HepG2 (cell line): ENCODE data around the gene TPTE2. TPM values are rescaled to one million over a fixed set of nuclear protein-coding genes. Genes with fewer than 3 reads are reported as not detected.

Experiments
- ATAC-seq: fragments of 200-7000 bp; cut with Tn5 transposase; 3 replicates; pipeline ENCODE4 v1.9.1; 2020; ENCODE audit warnings: mild to moderate bottlenecking, moderate library complexity
- BruUV-seq: library from RNA; stranded (reverse); fragments of 400-500 nt; replicated peaks from 2 replicates; lab custom pipeline; 2021; lab: Mats Ljungman, UMichigan
- CTCF ChIA-PET: fragments of 300-600 bp; formaldehyde crosslinking; extraction: SDS; loops from one replicate; lab custom pipeline; 2021; ENCODE audit warnings: low total read pairs, inconsistent platforms, low intra/inter-chr PET ratio; lab: Yijun Ruan, JAX
- POLR2A ChIA-PET: fragments of 350-600 bp; sonication (Branson Sonifier 250); formaldehyde crosslinking; loops from one replicate; lab custom pipeline; 2020; ENCODE audit warnings: antibody characterized with exemption, inconsistent platforms; lab: Yijun Ruan, JAX
- DNase-seq: peaks from one replicate; pipeline ENCODE4 v3.0.0-alpha.2; 2015; ENCODE audit warnings: low spot score
- FAIRE-seq: peaks from 3 replicates; lab custom pipeline; 2011; peaks lifted over from hg19 to GRCh38; lab: Jason Lieb, UNC
- H2AFZ ChIP-seq: one replicate; pipeline ENCODE4 v1.6.1; 2011; ENCODE audit warnings: low read length, inconsistent platforms
- H3K27ac ChIP-seq: fragments of 300-600 bp; 3 replicates; pipeline ENCODE4 v1.8.0; 2011; ENCODE audit warnings: mixed run types, mild to moderate bottlenecking, mixed read lengths, low read length, inconsistent platforms; ENCODE audit not compliant: insufficient read depth; ENCODE audit errors: extremely low read length
- H3K27me3 ChIP-seq, 2 experiments: fragments of 200-600 bp in 1 of 2; 2 replicates in 1 of 2; 3 replicates in 1 of 2; pipeline versions ENCODE4 v1.6.0 to v1.8.0; 2011; ENCODE audit warnings: low read length in 2 of 2, mild to moderate bottlenecking in 2 of 2, moderate library complexity in 2 of 2, inconsistent platforms in 1 of 2; ENCODE audit not compliant: insufficient read depth in 2 of 2, control insufficient read depth in 1 of 2
- H3K36me3 ChIP-seq, 2 experiments: fragments of 200-600 bp in 1 of 2; replicated peaks in 1 of 2; 2 replicates in 1 of 2; 3 replicates in 1 of 2; pipeline versions ENCODE4 v1.5.1 to v1.8.0; 2011; ENCODE audit warnings: low read length in 2 of 2, inconsistent platforms in 1 of 2; ENCODE audit not compliant: insufficient read depth in 2 of 2, control insufficient read depth in 1 of 2
- H3K4me1 ChIP-seq: 2 replicates; pipeline ENCODE4 v1.5.1; 2012; ENCODE audit warnings: low read length, inconsistent platforms; ENCODE audit not compliant: insufficient read depth
- H3K4me2 ChIP-seq: 2 replicates; pipeline ENCODE4 v1.6.0; 2011; ENCODE audit warnings: low read depth, low read length, inconsistent platforms
- H3K4me3 ChIP-seq, 3 experiments: fragments of 200-600 bp in 1 of 3; sonication (generic), shearing (Covaris generic) in 1 of 3; replicated peaks in 1 of 3; 2 replicates each; pipeline ENCODE4 v1.5.1; 2011 to 2016; ENCODE audit warnings: low read length in 3 of 3, inconsistent platforms in 2 of 3, low read depth in 2 of 3, mild to moderate bottlenecking in 2 of 3, control low read depth in 1 of 3, mixed read lengths in 1 of 3; ENCODE audit not compliant: insufficient read depth in 1 of 3
- H3K79me2 ChIP-seq: one replicate; pipeline ENCODE4 v1.6.1; 2011; ENCODE audit warnings: low read length, inconsistent platforms; ENCODE audit not compliant: insufficient read depth
- H3K9ac ChIP-seq: 2 replicates; pipeline ENCODE4 v1.6.0; 2011; ENCODE audit warnings: mild to moderate bottlenecking, low read depth, low read length, inconsistent platforms; ENCODE audit not compliant: insufficient read depth
- H3K9me3 ChIP-seq: 2 replicates; pipeline ENCODE4 v1.5.1; 2012; ENCODE audit warnings: mild to moderate bottlenecking, low read length
- H4K20me1 ChIP-seq: 2 replicates; pipeline ENCODE4 v1.6.0; 2011; ENCODE audit warnings: inconsistent platforms, mild to moderate bottlenecking, low read length, moderate library complexity; ENCODE audit not compliant: insufficient read depth
- CEBPB ChIP-seq: IDR thresholded peaks from 2 replicates; pipeline ENCODE4 v1.6.1; 2011; ENCODE audit warnings: low read depth, low read length, improper control_type of control experiment, borderline replicate concordance
- KDM4B ChIP-seq: sonication (generic); formaldehyde crosslinking; IDR thresholded peaks from 2 replicates; pipeline ENCODE4 v1.4.0; 2020; ENCODE audit warnings: missing genetic modification reagents
- REXO4 ChIP-seq: sonication (generic); formaldehyde crosslinking; IDR thresholded peaks from 2 replicates; pipeline ENCODE4 v1.8.0; 2022; ENCODE audit warnings: missing genetic modification reagents, mild to moderate bottlenecking, borderline replicate concordance
- ZBED4 ChIP-seq: sonication (generic); formaldehyde crosslinking; IDR thresholded peaks from 2 replicates; pipeline ENCODE4 v1.4.0; 2020; ENCODE audit warnings: missing genetic modification reagents, borderline replicate concordance
- ZNF704 ChIP-seq: sonication (generic); formaldehyde crosslinking; IDR thresholded peaks from 2 replicates; pipeline ENCODE4 v1.8.1; 2023; ENCODE audit warnings: mild to moderate bottlenecking, inconsistent platforms, moderate library complexity, missing genetic modification reagents, borderline replicate concordance
- WGBS: methylation state at CpG from one replicate; pipeline ENCODE4 v1.1.6; 2017; ENCODE audit warnings: low lambda C conversion rate; 5-methylcytosine and 5-hydroxymethylcytosine counted together
- in situ Hi-C: cut with HindIII; loops from 2 replicates; pipeline ENCODE4 v1.10.0; 2017; ENCODE audit warnings: low pct_unique_long_range_greater_than_20kb; ENCODE audit not compliant: extremely low pct_ligation_motif_present
- intact Hi-C: fragments of 100-400 bp; cut with micrococcal nuclease; formaldehyde crosslinking; loops from one replicate; pipeline ENCODE4 v1.10.0; 2022; ENCODE audit not compliant: unreplicated experiment
- polyA plus RNA-seq, 8 experiments: library from polyadenylated mRNA; depleted of rRNA in 3 of 8; stranded (reverse) in 7 of 8; unstranded in 1 of 8; fragments of >200 nt; fragmentation: Illumina TruSeq in 4 of 8; extraction: Trizol in 4 of 8; gene quantifications; 2 replicates each; pipeline versions ENCODE4 v1.2.1 to v1.2.3, GENCODE V29; 2011 to 2016; ENCODE audit warnings: low read depth in 4 of 8, missing spikeins in 1 of 8, mixed read lengths in 1 of 8; ENCODE audit not compliant: insufficient read depth in 1 of 8
- total RNA-seq, 5 experiments: library from RNA; depleted of rRNA; stranded (reverse); fragments of >200 nt; fragmentation: Illumina TruSeq; extraction: Trizol; gene quantifications; 2 replicates each; pipeline ENCODE4 v1.2.3, GENCODE V29; 2016; ENCODE audit warnings: low read depth in 1 of 5

The TPTE2 gene
- total and polyA plus RNA-seq, 2 of the 13 experiments (the other 11 are each of a cell fraction or from before 2014, with no cell fraction given) = 0.07 TPM; not detected in 1

GRCh38 chr13:19607523-19608078 is 46.3 kb upstream of the TPTE2 start (continued):
- no peak for TF ChIP-seq ZBED4 (CRISPR knock-in tag)
- TF ChIP-seq KDM4B = no peak
- no peak for TF ChIP-seq CEBPB

- H3K36me3 ChIP-seq = peaks cover 14 to 31% of the 10 kb centered on the region in 2 experiments
- no TSS peak for BruUV-seq
- DNase-seq (no peak), FAIRE-seq (no peak), ATAC-seq (no peak)
- no peaks in the 10 kb centered on the region; the same call in 1 of the 2 replicates for H4K20me1 ChIP-seq
- H3K9ac ChIP-seq = no peak overlapping the region
- POLR2A ChIA-PET = no interaction called here
- CTCF ChIA-PET = no interaction called here
- H3K9me3 ChIP-seq = peaks cover 14% of the 10 kb centered on the region
- H3K79me2 ChIP-seq = peaks cover 83% of the 10 kb centered on the region
- peaks cover 22% of the 10 kb centered on the region for H3K4me1 ChIP-seq
- H3K4me2 ChIP-seq = no peak overlapping the region
- TF ChIP-seq ZNF704 (CRISPR knock-in tag) (no peak), REXO4 (CRISPR knock-in tag) (no peak)
- H2AFZ ChIP-seq = no peak overlapping the region
- H3K27ac ChIP-seq = no peak overlapping the region
- H3K27me3 ChIP-seq = no peaks in the 10 kb centered on the region
- intact Hi-C loops (no loop called here), in situ Hi-C loops (no loop called here)
- 100% methylated on average over 2 of the region's 2 CpGs for WGBS
- H3K4me3 ChIP-seq = no peak overlapping the region
These were observed 45.4 kb upstream of the TPTE2 start for GRCh38 chr13:19606737-19607136.
